Smooth muscle cell of the brain vasculature (primary cell): ENCODE data around the gene CHCHD3.
"Not testable (repeated sequence)": the region's sequence is repeated elsewhere in the genome, so short reads cannot be mapped to it uniquely, and the experiment has no call there.

ENCODE experiments used
- DNase-seq: peaks from one replicate; pipeline ENCODE4 v3.0.0-alpha.2; 2012; ENCODE audit warnings: low read depth, low spot score

CHCHD3 gene

DNA sequence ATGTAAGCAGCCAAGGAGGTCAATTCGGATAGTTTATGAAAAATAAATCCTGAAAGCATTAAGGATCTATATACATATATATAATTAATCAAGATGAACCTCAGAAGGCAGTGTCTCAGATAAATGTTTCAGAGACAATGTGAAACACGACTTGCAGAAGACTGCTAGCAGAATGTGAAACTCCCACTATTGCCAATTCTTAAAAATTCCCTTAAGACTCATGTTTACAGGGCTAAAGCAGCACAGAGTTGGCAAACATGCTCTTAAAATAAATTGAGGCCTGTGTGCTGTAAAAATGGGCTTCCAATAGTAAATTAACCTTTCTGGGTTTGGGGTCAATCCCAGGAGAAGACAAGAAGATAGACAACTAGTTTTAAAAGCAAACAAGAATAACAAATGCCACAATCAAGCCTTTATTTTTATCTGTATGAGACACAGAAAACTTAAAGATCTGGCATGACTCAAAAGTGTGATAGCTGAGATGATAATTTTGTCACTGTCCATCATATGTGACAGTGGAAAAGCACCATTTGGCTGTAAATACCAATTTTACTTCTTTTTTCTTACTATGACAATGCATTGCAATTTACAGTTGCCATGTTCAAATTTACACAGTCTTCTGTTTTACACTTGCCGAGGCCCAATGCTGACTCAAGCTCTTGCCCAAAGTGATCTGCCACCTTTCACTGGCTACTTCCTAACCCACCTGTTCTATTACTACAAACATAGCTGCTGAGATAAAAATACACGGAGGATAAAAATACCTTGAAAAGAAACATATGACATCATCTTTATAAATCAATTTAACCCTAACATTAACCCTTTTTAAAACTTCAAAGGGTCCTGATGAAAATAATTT is 78.6 kb downstream of the CHCHD3 start:
- no peak for DNase-seq

DNA sequence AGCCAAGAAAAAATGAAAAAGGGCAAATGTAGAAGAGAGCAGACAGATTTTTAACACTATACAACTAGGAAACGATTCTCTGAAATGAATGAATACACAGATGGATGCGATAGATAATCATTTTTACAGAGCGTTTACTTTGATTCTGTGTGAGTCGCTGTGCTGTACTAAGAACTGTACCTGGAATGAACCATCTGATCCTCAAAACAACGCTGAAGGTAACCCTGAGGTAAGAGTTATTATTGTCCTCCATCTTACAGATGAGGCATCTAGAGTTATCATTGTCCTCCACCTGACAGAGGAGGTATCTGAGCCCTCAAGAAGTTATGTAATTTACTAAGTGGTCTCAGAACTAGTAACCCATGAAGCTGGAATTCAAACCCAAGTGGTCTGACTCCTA is 80.2 kb downstream of the CHCHD3 start:
- DNase-seq, result no peak

DNA sequence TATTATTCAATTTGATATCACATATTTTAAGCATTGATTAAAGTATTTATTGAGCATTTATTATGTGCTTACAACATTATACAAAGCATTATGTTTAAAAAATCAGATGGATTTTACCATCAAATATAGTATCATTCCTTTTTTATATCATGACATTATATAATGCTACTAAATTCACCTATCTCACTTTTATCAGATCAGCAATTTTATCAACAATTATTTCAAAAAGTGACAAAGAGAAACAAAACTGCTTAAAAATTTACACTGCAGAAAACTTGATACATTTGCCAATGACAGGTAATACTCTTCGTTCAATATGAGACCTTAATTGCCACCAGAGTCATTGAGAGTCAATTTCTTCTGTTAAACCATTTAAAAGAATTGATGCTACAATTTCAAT is 82.0 kb downstream of the CHCHD3 start:
- no peak for DNase-seq

DNA sequence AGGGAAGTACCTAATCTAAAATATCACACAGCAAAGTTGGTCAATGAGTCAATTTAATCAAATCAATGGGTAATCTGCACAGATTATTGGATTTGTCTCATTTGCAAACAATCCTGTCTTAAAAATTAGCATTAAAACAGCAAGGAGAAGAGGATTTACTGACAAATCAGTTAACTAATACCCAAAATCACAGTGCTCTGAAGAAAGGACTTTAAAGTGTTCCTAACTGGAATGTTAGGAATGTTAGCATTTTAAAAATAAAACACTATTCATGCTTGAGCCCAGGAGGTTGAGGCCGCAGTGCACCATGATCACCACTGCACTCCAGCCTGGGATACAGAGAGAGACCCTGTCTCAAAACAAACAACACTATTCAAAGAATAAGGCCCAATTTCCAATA is 83.1 kb downstream of the CHCHD3 start:
- no peak for DNase-seq

DNA sequence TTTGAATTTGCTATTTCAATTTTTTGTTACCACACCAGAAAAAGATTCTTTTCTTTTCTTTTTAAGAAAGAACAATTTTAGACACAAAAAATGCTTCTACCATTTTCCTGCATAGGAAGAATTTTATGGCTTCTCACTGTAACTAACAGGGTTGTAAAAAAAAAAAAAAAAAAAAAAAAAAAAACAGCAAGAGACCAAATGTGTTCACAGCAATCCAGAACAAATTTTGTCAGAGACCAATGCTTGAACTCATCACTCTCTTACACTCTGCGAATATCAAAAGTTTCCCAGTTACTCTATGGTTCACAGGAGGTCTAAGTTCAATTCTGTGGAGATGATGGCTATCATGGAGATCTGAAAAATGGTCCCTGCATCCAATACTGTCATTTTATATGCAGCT is 84.4 kb downstream of the CHCHD3 start:
- no peak for DNase-seq

DNA sequence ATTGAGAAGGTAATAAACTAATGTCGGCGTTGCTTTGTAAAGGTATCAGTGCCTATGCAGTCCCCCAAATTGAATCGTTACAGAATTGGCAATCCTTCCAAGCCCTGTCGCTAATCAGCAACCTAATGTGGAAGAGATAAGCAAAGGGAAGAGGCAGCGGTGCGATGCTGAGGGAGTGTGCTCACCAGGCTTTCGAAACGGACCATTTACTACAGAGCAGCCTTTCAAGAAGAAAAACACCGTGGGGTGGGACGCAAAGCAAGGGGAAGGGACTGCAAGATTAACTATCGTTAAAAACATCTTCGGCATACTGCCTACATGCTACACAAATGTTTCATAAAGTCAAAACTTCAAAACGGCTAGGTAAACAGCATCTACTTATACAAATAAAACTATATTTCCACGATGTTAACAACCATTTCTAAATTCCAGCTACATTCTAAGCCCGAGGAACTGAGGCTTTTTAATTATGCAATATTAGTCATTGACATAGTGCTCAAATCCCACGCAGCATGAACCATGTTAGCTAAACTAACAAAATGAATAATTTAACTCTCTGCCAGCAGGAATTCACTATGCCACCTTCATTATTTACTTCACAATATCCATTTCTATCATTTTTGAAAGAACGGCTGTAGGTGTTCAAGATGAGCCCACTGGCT is 85.2 kb downstream of the CHCHD3 start:
- DNase-seq, result no peak

DNA sequence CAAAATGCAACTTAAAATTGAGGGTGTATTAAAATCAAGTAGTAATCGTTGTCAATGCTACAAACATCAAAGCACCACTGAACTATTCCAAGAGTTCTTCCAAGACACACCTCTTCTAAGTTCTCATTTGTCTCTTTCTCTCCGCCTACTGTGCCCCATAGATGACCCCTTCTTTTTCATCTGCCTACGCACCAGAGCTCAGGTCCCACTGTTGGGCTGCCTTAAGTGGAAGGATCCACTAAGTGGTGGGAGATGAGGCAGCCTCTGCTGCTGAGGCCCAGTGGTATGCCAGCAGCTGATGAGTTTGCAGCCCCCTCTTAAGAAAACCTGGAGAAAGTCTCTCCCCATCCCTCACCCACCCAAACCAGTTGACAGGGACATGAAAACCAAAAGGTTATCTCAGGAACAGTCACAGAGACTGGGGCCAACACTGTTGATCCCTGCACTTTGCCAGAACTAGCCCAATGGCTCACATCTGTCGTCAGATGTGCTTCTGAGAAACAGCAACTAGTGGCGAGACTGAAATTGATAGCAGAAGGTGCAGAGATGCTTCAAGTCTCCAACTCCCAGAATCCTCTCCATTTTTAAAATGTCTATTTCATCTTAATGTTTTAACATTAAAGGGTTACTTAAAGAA is 88.4 kb downstream of the CHCHD3 start:
- no peak for DNase-seq

DNA sequence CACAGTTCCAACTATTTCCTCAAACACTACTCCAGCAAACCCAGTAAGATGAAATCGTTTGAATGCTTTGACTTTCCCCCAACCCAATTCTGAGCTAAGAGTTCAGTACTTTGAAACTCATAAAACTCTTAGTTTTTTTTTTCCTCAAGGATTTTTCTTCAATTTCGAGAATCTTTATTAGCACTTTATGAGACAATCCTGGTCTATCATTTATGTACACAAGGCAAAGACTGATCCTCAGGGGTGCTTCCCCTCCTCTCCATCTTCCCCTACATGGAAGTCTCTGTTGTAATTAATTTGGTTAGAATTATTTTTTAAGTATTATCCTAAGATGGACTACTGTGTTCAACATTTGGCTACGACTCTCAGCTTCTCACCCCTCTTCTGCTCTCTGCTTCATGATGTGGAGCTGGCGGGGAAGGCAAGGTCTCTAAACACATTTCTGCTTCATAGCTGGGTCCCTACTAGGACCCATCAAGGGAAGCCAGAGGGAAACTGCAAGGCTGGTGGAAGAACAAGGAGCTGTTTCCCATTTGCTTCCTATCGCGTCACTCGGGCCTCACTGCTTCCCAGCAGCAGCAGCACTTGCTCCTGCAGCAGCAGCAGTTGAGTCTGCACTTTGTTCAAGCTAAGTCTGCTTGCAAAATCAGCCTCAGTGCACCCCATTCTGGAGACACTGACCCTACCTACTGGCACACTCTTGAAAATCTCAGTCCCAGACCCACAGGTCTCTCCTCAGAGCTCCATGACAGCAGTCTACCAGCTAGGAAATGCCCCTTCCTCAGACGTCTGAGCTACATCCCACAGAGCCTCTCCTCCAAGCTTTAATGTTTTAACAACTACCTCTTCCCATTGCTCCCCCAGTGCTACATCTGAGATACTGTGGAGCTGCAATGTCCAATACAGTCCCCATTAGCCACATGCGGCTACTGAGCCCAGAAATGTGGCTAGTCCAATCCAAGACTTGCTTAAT is 90.0 kb downstream of the CHCHD3 start:
- DNase-seq, result no peak

DNA sequence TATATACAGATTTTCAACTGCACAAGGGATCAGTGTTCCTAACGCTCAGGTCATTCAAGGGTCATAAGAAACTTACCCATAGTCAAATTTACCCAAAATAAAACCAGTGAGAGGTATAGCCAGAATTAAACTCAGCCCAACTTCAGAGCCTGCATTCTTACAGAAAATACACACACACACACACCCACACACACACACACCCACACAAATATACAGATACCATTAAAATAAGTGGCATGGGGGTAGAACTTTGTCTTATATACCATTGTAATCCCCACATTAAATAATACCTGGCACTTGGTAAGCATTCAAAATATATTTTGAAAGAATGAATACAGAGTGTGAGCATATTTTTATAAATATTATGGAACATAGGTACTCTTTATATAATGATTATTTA is 93.8 kb downstream of the CHCHD3 start:
- DNase-seq, result no peak

DNA sequence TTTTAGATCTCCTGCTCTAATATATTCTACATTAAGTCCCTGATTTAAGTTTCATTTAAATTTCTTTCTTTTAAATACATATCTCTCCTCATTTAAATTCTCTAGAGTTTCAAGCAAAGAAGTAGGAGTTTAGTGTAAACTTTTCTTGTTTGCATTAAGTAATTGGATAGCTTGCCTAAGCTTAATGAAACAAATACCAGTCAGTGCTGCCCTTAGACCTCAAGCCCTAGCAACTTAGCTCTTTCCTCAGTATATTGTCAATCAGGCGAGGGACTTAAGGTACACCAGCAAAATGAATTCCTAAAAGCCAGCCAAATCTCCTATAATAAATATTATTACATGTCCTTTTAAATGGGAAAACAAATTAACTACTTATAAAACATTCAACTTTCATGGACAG is 101.5 kb downstream of the CHCHD3 start:
- DNase-seq, result no peak

DNA sequence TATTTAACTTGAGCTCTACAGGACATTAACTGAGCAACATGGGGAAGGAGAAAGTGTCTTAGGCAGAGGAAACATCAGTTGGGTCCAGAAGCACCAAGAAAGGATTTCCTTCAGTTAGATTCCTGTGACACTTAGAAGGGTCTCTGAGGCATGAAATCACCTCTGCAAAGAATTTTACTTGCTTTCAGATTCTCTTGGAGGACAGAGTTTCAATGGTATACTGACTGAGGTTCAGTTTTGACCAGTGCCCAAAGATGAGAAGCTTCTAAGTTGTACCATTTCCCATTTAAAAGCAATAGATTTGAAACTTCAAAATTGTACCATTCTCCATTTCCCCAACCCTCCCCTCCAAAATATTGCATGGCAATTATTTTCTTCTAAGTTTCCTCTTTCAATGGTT is 102.4 kb downstream of the CHCHD3 start:
- no peak for DNase-seq

DNA sequence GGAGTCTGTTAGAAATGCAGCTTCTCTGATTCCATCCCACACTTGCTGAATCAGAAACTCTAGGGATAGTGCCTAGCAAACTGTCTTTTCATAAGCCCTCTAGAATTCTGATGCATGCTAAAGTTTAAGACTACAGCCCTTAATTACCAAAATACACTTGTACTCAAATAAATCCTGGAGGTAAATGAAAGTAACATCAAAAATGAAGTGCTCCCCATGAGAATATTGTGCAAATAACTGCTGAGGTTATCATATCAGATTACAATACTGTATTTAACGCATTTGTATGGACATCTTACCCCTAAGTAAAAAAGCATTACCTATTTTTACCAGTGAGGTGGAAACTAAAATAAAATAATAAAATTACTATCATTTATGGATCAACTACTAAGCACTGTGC is 104.7 kb downstream of the CHCHD3 start:
- DNase-seq, result no peak

DNA sequence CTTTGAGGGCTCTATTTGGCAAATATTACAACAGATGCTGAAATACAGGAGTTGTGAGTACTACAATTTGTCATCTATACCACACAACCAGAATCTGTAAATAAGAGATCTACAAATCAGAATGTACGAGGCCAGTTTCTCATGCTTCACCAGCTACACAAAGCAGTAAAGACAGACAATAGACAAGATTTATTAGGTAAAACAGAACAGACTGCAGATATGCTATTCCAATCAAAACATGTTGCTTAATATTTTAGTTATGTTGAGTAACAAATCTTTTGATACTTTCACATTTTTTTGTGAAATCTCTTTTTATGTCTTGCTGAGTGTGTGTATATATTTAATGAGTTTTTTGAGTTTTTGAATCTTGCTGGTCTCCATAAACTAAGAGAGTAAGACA is 109.1 kb downstream of the CHCHD3 start:
- no peak for DNase-seq

DNA sequence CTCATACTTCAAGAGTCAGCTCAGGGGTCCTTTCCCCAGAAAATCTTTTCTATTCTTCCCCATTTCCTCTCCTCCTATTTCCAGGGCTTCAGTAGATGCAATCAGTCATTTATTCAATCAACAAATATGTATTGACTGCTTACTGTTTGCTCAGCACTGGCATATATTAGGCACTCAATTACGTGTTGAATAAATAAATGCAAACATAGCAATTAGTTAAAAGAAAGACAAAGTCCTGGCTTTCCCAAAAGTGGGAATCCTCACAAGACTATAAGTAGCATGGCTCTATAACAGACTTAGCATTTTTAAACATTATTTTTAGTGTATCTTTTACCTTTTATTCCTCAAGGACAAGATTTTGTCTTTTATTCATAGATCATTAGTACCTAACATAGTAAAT is 111.6 kb downstream of the CHCHD3 start:
- DNase-seq, result no peak

DNA sequence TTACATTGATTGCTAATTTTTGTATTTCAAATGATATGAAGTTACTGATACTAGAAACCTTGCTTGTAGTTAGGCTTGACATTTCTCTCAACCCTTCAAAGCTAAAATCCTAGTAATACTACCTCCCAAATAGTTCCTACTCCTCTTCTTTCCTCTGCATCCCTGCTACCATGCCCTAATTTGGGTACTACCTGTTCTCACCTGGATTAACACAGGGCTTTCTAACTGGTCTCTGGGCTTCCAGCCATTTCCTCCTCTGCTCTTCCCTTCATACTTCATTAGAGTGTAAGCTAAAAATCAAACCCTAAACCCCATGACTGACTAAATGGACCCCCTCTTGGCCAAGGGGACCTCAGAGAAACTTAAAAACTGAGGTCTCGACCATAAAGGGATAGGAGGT is 112.4 kb downstream of the CHCHD3 start:
- no peak for DNase-seq

DNA sequence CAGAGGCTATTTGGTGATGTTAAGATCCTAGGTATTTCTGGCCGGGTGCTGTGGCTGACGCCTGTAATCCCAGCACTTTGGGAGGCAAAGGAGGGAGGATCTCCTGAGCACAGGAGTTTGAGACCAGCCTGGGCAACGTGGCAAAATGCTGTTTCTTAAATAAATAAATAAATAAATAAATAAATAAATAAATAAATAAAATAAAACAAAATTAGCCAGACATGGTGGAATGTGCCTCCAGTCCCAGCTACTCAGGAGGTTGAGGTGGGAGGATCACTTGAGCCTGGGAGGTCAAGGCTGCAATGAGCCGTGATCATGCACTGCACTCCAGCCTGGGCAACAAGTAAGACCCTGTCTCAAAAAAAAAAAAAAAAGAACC is 114.4 kb downstream of the CHCHD3 start:
- DNase-seq, result not testable (repeated sequence)

DNA sequence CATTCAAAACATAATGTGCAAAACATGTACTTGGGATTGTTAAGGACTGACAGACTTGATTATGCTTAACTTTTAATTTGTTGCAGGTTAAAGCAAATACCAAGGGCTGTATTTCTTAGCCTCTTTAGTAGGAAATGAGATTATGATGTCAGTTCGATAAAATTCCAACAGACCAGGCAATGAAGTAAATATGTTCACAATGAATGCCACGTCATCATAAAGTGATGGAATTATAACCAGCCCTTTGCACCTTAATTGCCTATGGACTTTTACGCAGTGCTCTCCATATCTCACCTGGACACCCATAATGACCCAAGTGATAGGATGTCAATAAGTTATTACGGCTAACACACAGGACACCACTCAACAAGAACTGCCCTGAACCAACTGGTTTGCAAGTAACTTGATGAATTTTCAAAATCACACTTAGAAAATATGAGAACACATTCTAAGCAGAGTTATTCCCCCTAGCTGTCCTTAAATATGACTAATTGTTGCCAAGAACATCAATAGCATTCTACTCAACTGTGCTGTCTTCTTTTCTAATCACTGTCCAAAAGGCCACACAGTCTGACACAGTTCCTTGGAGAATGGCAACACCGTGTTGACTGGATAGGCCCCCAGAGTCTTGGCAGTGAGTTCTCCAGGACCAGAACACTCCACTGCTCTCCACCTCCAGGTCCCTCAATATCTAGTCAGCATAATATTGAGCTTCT is 115.0 kb downstream of the CHCHD3 start:
- DNase-seq, result no peak

DNA sequence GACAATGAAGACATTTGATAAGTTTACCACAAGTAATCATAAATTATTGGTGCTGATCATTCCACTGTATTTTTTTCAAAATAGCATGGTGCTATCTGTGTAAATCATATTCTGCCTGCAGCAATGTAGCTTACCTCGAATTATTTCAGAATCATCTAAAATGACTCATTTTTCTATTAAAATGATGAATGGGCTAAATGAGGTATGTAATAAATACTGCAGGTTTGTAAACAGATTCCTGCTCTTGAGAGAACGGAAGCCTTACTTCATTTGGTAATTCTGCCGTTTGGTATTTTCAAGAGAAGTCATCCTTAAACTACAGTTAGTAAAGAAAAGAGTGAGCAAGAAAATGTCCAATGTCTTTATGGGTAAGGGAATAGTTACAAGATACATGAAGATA is 115.9 kb downstream of the CHCHD3 start:
- DNase-seq, result no peak

DNA sequence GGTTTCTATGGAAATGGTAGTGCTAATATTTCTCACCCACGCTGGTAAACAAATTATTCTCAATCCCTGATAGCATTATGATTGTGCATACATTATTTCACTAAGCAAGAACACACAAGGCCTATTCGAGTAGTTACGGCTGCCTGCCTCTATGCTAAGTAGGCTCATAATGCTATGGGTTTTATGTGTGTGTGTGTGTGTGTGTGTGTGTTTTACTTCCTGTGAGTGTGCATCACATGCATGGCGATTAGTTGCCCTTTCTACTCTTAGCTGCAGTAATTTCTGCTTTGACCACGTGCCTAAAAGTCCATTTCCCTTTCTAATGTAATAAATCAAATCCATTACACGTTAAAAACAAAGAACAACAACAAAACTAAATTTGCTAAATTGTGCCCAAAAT is 117.0 kb downstream of the CHCHD3 start:
- DNase-seq, result no peak

DNA sequence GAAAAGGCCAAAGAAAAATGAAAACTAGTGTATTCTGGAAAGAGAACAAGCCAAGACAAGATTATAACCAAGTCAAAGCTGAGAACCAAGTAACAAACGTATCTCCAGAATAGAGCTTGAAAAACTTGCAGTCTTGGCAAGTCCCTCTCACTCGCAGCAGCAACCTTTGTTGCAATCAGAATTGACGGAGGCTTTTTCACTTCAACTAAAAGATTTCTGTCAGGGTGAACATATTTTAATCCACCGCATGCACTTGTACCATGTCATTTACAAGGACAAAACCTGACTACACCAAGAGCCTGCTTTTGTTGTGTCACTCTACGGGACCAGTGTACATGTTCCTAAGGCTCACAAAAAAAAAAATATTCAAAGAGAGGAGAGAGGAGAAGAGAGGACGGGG is 122.0 kb downstream of the CHCHD3 start:
- no peak for DNase-seq

DNA sequence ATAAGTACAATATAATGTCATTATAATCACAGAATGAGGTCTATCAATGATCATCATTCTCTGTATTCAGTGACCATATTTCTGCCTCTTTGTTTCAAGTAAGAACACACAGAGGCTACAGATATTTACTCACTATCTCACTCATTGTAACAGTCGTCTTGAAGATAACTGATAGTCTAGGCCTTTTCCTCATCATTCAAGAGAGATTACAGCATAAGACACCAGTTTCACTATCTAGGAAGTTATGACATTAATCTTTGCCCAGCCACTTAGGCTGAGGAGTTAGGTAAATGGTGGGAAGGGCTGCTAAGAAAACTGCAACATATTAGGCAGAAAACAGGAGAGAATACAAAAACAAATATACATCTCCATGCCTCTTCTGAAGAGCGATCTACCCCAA is 125.3 kb downstream of the CHCHD3 start:
- DNase-seq, result no peak
